Glomerular endothelial cell (primary cell): ENCODE data around the gene INPP5A. TPM values are rescaled to one million over a fixed set of nuclear protein-coding genes. Genes with fewer than 3 reads are reported as not detected.

Experiments
- DNase-seq: peaks from one replicate; pipeline ENCODE4 v3.0.0-alpha.2; 2011; ENCODE audit warnings: low read depth, low spot score; ENCODE audit errors: extremely low read depth
- total RNA-seq: library from RNA; depleted of rRNA; stranded (reverse); fragments of >200 nt; gene quantifications from 2 replicates; pipeline ENCODE4 v1.2.3, GENCODE V29; 2015

The INPP5A gene
- total RNA-seq, 1 donor from 2014 or later: 43.9 TPM

DNA sequence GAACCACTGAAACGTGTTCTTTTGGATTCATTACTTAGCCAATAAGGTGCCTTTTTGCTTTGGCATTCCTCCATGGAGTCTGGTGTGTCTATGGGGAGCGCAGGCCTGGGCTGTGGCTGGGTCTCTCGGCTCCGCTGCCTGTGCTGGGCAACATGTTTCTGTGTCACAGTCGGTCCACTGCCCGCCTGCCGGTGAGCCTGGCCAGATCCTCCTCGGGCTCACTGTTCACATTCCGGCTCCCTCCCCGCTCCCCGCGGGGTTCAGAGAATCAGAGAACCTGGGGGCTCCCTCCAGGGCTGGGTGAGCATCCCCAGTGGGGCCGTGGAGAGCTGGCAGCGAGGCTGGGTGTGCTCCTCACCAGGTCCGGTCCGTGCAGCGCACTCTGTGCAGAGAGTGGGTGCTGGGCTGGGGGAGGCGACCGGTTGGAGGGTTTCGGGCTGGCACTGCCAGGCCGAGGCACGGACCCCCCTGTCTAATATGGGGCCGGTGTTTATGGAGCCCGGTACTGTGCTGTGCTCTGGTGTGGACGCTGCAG, 70.4 kb downstream of the INPP5A start:
- DNase-seq: no peak

DNA sequence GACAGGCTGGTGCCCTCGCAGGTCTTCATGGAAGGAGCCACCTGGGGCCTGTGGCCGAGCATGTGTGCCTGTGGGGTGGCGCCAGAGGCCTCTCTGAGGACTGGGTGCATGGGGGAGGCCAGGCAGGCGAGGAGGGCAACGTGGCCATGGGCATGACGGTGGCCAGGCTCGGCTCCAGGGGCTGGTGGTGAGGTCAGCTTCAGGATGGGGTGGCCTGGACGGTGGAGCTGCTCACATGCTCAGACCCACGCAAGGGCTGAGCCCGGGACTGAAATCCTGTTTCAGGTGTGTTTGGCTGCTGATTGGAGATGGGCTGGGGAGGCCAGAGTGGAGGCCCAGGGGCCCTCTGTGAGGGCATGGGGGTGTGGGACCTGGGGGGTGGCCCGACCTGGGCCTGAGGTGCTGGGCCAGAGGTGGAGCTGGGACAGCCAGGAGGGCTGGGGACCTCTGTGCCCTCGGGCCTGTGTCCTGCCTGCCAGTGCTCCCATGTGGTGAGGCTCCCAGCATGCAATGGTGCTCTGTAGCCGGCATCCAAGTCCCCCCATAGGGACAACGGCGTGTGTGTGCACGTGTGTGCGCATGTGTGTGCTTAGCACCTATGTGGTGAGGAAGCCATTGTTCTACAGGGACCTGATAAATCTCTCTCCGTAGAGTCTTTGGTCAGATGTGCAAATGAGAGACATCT, 71.1 kb downstream of the INPP5A start:
- DNase-seq: no peak

DNA sequence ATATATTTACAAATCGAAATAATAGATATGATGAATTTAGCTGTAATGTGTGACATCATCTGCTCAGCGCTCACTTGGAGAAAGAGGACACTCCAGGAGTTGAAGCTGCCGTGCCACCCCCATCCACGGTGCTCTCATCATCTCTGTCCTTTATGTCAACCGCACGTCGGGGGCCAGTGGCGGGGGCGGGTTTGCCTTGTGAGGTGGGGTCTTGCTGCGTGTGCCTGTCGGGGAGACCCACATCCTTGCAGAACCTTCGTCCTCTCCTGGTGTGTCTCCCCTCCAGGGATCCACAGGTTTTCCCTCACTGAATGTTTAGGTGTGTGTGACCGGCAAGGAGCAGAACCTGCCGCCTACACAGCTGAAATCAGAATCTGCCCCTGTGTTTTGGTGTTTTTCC, 71.6 kb downstream of the INPP5A start:
- no peak for DNase-seq

DNA sequence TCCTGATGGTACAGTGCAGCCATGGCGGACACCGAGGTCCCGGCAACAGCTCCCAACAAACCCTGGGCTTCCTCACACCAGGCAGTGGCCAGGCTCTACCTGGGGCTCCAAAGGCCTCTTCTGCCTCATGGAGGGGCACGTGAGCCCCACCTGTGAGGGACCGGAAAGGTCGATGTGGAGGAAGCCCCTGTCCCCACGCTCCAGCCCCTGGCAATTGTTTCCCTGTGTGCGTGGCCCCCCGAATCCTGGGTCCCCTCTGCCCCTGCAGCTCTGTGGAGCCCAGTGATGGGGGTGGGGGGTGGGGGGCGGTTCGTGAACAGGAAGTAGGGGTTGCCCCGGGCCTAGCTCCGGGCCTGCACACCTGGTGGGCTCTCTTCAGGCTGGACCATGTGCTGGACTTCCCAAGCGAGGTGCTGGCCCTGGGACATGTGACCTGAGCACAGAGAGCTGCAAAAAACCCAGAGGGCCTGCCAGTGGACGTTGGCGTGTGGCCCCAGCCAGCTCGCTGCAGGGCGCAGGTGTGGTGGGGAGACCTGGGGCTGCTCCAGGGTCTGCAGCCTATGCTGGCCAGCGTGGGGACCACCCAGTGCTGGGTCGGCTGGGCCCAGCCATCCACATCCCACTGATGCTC, 72.6 kb downstream of the INPP5A start:
- no peak for DNase-seq

DNA sequence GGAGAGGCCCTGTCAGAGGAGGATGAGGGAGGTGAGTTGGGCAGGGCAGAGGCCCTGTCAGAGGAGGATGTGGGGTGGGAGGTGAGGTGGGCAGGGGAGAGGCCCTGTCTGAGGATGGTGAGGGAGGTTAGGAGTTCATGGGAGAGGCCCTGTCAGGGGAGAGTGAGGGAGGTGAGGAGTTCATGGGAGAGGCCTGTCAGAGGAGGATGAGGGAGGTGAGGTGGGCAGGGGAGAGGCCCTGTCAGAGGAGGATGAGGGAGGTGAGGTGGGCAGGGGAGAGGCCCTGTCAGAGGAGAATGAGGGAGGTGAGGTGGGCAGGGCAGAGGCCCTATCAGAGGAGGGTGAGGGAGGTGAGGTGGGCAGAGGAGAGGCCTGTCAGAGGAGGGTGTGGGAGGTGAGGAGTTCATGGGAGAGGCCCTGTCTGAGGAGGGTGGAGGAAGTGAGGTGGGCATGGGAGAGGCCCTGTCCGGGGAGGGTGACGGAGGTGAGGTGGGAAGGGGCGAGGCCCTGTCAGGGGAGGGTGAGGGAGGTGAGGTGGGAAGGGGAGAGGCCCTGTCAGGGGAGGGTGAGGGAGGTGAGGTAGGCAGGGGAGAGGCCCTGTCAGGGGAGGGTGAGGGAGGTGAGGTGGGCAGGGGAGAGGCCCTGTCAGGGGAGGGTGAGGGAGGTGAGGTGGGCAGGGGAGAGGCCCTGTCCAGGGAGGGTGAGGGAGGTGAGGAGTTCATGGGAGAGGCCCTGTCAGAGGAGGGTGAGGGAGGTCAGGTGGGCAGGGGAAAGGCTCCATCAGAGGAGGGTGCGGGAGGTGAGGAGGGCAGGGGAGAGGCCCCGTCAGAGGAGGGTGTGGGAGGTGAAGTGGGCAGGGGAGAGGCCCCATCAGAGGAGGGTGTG, 73.7 kb downstream of the INPP5A start:
- DNase-seq: no peak

DNA sequence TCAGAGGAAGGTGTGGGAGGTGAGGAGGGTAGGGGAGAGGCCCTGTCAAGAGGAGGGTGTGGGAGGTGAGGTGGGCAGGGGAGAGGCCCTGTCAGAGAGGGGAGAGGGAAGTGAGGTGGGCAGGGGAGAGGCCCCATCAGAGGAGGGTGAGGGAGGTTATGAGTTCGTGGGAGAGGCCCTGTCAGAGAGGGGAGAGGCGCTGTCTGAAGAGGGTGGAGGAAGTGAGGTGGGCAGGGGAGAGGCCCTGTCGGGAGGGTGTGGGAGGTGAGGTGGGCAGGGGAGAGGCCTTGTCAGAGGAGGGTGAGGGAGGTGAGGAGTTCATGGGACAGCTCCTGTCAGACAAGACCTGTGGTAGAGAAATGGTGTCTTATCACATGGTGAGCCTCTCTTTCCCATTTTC, 74.4 kb downstream of the INPP5A start:
- no peak for DNase-seq

DNA sequence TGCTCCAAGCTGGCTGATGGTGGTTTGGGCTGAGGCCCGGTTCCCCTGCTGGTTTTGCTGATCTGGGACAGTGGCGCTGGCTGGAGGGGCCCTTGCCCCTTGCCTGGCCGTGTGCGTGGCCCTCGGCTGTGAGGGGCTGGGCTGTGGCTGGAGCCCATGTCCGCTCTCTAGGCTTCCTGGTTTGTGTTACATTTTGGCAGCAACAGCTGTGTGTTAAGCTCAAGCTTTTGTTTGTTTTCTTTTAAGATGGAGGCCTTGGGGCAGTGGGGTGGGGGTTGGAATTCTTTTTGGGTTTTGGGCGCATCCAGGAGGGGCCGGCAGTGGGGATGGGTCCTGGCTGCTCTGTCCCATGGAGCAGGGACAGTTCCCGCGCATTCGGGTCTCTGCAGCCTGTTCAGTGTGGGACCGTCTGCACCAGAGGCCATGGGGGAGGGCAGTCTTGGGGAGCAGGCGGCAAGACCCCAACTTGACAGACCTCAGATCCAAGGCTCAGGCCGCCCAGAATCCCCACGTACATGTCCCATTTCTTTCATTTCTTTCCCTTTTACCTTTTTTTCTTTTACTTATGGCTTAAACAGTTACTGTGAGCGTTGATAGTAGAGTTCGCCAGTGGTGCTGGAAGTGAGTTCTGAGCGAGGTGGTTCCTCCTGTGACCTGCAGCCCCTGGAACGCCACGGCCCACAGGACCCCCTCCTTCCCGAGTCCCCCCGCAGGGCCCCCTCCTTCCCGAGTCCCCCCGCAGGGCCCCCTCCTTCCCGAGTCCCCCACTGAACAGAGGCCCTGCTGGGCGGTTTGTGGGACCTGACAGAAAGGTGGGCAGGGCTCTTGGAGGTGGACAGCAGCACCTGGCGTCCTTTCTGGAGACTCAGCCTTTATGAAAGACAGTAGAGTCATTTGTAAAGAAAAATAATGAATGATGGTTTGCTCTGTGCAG, 75.3 kb downstream of the INPP5A start:
- no peak for DNase-seq

DNA sequence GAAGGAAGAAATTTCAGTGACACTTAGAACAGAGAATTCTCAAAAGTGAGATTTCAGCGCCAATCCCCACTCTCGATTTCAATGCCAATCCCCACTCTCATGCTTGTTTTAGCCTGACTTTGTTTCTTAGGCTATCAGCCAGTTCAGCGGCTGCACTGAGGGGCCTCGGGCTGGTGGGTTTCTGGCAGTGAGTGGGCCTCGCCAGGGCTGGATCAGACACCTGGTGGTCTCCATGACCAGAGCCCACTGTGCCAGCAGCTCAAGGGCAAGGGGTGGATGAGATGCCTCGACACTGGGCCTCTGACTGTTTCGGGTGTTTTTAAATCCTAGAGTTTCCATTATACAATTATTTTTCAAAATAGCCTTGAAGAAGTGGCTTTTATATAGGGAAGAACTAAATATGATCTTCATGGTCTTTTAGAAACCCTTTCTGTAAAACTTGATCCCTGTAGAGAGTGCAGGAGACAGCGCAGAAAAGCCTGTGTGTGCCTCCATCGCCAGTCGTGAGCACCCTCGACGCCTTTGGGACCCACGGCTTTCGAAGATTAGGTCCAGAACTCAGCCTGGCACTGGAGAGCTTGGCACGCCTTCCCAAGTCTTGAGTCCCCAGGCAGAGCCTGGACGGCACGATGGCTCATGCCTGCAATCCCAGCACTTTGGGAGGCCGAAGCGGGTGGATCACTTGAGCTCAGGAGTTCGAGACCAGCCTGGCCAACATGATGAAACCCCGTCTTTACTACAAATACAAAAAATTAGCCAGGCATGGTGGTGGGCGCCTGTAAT, 76.2 kb downstream of the INPP5A start:
- no peak for DNase-seq

DNA sequence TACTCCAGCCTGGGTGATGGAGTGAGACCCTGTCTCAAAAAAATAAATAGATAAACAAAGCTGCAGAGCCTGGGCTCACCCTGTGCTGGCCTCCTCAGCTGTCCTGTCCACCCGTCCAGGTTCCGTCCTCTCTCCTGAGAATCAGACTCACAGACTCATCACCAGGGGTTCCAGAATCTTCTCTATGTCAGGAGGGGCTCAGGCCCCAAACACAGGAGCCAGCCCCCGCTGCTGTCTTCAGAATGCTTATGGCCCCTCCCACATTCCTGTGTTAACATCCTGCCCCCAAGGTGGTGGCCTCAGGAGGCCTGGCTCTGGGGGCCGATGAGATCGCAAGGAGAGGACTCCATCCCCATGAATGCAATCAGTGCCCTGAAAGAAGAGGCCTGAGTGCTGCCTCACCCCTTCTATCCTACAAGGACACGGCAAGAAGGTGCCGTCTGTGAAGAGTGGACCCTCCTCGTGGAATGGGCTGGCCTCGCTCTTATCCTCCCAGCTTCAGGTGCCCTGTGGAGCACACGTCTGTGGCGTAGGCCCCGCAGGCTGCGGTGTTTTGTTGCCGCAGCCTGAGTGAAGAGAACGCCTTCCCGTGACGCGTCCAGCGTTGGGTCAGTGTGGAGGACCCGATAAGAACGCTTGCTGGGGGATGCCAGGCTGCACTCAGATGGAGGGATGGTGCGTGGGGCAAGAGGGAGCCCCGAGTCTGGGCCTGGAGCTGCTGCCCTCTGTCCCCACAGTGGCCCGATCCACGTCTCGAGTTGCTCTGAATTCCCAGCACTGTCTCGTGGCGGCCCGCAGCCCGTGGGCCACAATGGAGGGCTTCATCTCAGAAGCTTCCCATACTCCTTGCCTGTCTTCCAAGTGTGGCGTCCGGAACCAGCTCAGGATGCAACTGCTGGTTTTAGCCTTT, 77.1 kb downstream of the INPP5A start:
- no peak for DNase-seq

DNA sequence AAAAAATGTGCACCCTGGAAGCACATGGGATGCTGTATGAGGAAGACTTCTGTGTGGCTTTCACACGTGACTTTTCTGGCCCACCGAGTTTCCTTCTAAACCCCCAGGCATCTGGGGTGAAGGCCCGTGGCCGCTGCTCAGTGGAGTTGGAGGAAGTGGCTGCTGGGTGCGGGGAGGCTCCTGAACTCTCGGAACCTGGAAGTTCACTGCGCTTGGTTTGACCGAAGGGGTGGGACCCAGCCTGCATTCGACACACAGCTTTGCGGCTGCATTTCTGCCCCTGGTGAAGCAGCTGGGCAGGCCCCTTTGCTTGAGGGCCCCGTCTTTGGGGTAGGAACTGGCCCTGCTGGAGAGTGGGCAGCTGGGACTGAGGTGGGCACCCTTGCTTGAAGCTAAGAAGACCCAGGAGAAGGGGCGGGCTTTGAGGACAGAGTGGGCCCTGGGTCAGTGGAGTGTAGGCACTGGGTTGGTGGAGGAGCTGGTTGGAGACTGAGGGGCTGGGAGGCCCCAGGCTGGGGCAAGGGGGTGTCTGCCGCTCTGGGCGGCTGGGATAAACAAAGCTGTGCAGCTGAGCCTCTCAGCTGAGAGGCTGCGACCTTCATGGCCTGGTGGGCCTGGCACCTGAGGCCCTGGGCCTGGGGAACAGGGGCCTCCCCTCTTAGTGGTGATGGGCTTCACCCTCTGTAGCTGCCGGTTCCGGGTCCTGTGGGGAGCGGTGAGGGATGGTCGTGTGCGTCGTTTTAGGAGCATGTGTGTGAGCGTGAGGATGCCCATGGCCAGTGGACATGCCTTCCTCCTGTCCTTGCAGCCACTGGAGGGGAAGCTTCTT, 78.0 kb downstream of the INPP5A start:
- no peak for DNase-seq

DNA sequence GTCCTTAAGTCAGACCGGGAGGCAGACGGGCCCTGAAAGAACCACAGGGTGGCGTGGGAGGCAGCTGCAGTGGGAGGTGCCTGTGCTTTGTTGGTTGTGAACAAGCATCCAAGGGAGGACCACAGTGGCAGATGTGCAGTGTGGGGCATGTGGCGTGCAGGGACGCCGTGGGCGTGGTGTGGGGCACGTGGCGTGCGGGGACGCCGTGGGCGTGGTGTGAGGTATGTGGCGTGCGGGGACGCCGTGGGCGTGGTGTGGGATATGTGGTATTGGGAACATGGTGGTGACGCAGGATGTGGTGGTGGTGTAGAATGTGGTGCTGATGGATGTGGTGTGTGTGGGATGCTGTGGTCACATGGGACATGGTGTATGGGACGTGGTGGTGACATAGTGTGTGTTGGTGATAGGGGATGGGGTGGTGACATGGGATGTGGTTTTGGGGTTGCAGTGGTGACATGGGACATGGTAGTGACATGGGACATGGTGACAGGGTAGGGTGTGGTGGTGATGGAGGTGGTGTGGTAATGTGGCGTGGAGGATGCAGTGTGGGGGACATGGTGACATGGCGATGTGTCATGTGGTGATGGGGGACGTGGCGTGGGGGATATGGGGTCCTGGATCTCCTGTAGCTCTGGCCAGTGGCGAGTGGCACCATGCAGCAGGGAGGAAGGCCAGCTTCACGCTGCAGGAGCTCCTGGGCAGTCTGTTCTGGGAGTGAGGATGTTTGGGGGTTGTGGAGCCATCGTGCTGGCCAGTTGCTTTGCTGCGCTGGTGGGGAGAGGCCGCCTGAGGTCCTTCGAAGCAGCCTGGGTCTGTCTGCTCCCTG, 78.8 kb downstream of the INPP5A start:
- no peak for DNase-seq

DNA sequence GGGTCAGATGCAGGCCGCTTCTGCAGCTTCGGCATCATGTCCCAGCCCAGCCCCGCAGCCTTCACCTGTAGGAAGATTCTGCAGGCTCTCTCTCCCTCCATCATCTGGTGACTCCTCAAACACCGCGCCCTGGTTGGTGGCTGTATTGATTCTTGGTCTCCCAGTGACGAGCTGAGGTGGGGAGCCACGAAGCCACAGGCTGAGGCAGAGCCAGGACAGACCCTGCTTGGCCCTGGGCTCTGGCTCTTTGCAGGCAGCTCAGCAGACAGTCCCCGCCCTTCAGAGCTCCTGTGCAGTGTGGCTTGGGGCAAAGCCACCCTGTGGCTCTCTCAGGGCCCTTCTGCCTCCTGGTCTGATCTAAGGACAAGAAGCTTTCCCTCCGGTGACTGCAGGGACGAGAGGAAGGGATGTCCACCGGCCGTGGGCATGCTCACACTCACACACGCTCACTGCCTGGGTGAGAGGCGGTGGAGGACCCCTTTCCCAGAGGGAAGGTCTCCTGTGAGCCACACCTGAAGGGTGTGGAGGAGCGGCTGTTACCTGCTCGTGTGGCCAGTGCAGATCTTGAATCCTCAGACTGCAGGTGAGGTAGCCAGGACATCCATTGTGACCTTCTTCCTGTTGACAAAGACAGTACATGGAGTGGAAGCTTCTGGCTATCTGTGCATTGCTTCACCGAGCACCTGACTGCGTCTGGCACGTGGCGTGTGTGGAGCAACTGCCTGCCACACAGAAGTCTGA, 79.6 kb downstream of the INPP5A start:
- DNase-seq: no peak

DNA sequence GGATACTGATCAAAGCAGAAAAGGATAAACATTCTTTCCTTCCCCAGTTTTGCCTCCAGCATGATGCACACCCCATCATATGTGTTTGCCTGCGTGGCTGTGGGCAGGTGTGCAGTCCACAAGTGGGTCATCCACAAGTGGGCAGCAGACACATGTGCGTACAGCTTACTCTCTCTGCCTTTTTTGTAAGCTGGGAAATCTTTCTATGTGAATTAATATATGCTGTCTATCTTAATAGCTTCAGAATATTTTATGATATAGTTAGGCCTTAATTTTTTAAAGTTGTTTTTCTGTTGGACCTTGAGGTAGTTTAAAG, 80.1 kb downstream of the INPP5A start:
- no peak for DNase-seq

DNA sequence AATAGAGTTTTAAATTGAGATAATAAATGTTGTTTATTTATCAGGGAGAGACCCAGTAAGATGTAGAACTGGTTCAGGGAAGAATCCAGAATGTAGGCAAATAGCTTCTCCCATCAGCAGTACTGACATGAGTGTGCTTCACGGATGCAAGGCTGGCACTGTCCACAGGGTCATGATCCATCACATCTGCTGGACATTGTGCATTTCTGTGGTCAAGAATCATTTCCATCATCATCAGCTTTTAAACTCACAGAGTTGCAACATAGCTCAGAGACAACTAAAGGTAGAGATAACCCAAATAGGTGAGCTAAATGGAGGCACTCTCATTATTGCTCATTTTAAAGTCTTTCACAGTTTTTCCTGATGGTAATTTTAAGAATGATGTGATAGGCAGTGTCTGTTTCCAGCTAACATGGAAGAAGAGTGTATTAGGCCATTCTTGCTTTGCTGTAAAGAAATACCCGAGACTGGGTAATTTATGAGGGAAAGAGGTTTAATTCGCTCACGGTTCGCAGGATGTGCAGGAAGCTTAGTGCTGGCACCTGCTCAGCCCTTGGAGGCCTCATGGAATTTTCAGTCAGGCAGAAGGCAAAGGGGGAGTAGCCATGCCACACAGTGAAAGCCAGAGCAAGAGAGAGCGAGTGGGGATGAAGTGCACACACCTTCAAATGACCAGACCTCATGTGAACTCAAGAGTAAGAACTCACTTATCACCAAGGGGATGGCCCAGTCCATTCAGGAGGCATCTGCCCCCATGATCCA, 80.8 kb downstream of the INPP5A start:
- DNase-seq: no peak

DNA sequence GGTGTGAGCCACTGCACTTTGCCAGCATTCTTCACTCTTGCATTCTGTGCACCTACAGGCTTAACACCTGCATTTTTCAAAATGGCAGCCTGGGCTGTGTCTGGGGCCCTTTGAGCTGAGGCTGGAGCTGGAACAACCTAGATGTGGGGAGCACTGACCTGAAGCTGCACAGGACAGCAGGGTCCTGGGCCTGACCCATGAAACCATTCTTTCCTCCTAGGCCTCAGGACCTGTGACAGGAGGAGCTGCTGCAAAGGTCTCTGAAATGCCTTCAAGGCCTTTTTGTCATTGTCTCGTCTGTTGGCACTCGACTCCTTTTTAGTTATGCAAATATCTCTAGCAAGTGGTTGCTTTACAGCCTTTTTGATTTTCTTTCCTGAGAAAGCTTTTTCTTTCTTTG, 82.3 kb downstream of the INPP5A start:
- DNase-seq: no peak
